NCI-H187 treated with DMSO at 0.1 percent for 48 hours (cell line): ENCODE results near the gene CCNDBP1.
"Not testable (repeated sequence)": the region's sequence is repeated elsewhere in the genome, so short reads cannot be mapped to it uniquely, and the experiment has no call there.

Experiments
- DNase-seq: peaks from one replicate; lab custom pipeline; 2025; lab: John Stamatoyannopoulos, UW

Gene CCNDBP1

GRCh38 chr15:43185157-43186002, at the start of gene CCNDBP1:
Gene CCNDBP1, plus strand, starts transcription at chr15:43185403. Its CDS starts 96 bp downstream, at chr15:43185499.
- DNase-seq, result peak; percentile 33

DNA sequence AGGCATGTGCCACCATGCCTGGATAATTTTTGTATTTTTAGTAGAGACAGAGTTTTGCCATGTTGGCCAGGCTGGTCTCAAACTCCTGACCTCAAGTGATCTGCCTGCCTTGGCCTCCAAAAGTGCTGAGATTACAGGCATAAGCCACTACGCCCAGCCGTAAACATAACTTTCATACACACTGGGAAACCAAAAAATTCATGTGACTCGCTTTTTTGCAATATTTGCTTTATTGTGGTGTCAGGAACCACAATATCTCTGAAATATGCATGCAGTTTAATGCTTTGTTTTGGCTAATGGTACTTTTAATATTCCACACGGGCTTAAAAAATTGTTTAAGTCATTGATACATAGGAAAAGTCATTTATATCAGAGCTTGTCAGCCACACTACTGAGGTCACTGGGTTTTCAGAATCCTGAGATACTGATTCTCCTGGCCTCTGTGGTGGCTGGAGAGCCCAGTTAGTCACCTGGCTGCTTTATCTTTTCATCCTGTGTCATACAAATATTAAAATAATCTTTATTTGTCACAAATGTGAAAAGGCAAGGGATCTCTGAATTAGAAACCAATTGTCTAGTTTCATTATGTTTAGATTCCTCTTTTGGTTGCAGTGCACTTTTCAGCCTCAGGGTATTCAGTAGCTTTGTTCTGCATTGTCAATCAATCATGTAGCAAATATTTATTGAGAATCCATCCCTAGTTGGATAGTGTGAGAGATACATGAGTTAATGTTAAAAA, 41.8 kb upstream of the CCNDBP1 start:
- DNase-seq, result no peak

GRCh38 chr15:43144512-43144911, 40.7 kb upstream of the CCNDBP1 start:
- DNase-seq, result no peak

GRCh38 chr15:43146184-43146583, 39.0 kb upstream of the CCNDBP1 start:
- DNase-seq, result no peak

- no peak for DNase-seq
Measured at GRCh38 chr15:43150191-43150929, 34.8 kb upstream of the CCNDBP1 start.

- DNase-seq, result no peak
Measured at GRCh38 chr15:43151688-43152087, 33.5 kb upstream of the CCNDBP1 start.

DNA sequence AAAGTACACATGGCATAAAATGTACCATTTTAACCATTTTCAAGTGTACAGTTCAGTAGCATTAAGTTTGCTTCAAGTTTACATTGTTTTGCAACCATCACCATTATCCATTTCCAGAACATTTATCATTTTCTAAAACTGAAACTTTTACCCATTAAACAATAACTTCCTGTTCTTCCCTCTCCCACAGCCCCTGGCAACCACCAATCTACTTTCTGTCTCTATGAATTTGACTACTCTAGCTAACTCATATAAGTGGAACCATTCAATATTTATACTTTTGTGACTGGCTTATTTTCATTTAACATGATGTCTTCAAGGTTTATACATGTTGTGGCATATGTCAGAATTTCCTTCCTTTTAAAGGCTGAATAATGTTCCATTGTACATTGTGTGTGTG, 31.9 kb upstream of the CCNDBP1 start:
- no peak for DNase-seq

DNA sequence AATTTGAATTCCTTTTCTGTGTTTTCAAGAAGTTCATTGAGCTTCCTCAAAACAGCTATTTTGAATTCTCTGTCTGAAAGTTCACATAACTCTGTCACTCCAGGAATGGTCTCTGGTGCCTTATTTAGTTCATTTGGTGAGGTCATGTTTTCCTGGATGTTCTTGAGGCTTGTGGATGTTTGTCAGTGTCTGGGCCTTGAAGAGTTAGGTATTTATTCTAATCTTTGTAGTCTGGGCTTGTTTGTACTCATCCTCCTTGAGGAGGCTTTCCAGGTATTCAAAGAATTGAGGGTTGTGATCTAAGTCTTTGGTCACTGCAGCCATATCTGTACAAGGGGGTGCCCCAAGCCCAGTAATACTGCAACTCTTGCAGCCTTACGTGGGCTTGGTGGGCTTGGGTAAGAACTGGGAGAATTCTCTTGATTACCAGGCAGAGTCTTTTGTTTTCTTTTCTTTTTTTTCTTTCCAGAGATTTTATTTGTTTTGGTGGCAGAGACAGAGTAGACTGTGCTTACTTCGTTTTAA, 19.3 kb upstream of the CCNDBP1 start:
- DNase-seq, result no peak

- DNase-seq, result not testable (repeated sequence)
Measured at GRCh38 chr15:43167261-43167660, 17.9 kb upstream of the CCNDBP1 start.

DNA sequence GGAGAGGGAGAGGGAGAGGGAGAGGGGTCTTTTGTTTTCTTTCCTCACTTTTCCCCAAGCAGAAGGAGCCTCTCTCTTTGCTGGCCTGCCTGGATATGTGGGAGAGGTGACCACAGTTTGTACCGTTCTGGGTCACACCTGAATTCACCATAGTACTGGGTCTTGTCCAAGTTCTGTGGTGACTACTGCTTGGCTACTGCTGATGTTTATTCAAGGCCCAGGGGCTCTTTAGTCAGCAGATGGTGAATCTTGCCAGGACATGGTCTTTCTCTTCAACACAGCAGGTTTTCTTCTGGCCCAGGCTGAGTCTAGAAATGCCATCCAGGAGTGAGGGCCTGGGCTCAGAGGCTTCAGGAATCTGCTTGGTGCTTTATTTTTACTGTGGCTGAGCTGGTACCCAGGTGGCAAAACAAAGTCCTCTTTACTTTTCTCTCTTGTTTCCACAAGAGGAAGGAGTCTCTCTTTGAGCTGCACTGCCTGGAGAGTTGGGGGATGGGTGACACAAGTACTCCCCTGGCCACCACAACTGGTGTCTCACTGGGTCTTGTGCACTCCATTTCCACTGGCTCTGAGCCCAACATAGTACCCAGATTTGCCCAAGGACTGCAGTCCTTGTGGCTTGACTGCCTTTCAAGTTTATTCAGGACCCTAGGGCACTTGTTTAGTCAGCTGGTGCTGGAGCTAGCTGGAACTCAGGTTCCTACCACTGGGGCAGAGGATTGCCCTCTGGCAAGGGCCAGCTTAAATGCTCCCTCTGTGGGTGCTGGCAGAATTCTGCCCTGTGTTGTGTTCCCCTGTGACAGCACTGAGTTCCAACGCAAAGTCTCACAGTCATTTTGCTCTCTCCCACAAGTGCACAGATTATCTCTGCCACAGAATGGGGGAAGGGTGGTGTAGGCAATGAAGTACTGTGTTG, 16.8 kb upstream of the CCNDBP1 start:
- no peak for DNase-seq

DNA sequence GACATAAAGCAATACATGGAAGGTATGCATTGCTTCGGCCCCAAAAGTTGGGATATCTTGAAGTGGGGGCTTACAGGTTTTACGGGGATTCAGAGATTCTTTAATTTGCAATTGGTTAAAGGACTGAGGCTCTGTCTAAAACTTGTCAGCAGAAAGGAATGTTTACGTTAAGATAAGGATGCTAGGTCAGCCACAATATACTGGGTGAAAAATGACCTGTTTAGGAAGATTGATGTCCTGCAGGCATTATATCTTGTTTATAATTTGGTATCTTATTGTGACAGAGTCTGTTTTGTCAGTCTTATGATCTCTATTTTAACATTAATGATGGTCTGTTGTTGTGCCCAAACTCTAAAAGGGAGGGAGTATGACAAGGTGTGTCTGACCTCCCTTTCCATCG, 15.3 kb upstream of the CCNDBP1 start:
- DNase-seq, result no peak

- not testable (repeated sequence) for DNase-seq
Measured at GRCh38 chr15:43175656-43176309, 9.4 kb upstream of the CCNDBP1 start.

- not testable (repeated sequence) for DNase-seq
Measured at GRCh38 chr15:43177147-43177546, 8.1 kb upstream of the CCNDBP1 start.

GRCh38 chr15:43183270-43183669, 1.9 kb upstream of the CCNDBP1 start:
- DNase-seq, result no peak

DNA sequence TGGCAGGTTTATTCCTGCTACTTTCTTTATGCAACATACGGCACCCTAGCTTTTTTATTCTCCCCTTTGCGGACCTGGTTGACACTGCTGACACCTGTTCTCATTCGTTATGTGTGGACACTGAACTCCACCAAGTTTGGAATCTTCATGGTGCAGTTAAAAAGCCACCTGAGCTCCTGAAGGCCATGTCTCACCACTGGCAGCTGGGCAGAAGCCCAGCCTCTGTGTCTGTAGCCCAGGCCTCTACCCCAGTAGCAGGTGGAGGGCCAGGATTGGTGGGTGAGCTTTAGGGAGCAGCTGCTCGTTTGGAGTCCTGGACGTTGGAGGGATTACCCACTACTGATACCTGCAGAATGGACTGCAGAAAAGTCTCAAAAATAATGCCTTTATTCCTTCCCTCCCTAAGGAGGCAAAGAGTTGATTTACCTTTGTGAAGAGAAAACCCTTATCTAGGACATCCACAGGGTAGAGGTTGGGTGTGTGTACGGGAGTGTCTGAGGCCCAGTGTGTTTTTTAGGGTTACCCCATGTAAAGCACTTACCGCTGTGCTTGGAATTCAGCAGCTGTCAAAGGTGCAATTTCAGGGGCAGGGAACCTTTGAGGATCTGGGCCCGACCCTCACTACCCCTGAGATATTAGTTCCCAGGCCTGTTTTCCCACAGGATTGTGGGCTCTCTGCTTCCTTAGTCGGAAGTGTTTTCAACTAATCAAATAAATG, 637 bp upstream of the CCNDBP1 start:
- no peak for DNase-seq

DNA sequence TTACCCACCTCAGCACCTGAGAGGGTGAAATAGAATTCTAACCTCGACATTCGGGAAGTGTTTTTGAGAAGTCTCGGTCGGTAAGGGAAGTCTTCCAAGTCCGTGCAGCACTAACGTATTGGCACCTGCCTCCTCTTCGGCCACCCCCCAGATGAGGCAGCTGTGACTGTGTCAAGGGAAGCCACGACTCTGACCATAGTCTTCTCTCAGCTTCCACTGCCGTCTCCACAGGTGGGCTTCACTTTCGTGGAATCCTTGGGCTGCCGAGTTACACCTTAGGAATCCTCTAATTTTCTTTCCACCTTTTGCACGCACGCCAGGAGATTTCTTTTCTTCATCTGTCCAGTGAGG, 775 bp downstream of the CCNDBP1 start:
- DNase-seq, result no peak

GRCh38 chr15:43187544-43188155, 2.4 kb downstream of the CCNDBP1 start:
- no peak for DNase-seq

- no peak for DNase-seq
Measured at GRCh38 chr15:43189296-43189695, 4.1 kb downstream of the CCNDBP1 start.

- DNase-seq, result no peak
Measured at GRCh38 chr15:43190178-43190577, 5.0 kb downstream of the CCNDBP1 start.

GRCh38 chr15:43193710-43194109, 8.5 kb downstream of the CCNDBP1 start:
- no peak for DNase-seq
